HepG2 (cell line): ENCODE measurements around the gene TERB2. TPM values are rescaled to one million over a fixed set of nuclear protein-coding genes. Genes with fewer than 3 reads are reported as not detected.

Experiments used
- ATAC-seq: fragments of 200-7000 bp; cut with Tn5 transposase; 3 replicates; pipeline ENCODE4 v1.9.1; 2020; ENCODE audit warnings: mild to moderate bottlenecking, moderate library complexity
- BruUV-seq: library from RNA; stranded (reverse); fragments of 400-500 nt; replicated peaks from 2 replicates; lab custom pipeline; 2021; lab: Mats Ljungman, UMichigan
- CTCF ChIA-PET: fragments of 300-600 bp; formaldehyde crosslinking; extraction: SDS; loops from one replicate; lab custom pipeline; 2021; ENCODE audit warnings: low total read pairs, inconsistent platforms, low intra/inter-chr PET ratio; lab: Yijun Ruan, JAX
- POLR2A ChIA-PET: fragments of 350-600 bp; sonication (Branson Sonifier 250); formaldehyde crosslinking; loops from one replicate; lab custom pipeline; 2020; ENCODE audit warnings: antibody characterized with exemption, inconsistent platforms; lab: Yijun Ruan, JAX
- DNase-seq: peaks from one replicate; pipeline ENCODE4 v3.0.0-alpha.2; 2015; ENCODE audit warnings: low spot score
- FAIRE-seq: peaks from 3 replicates; lab custom pipeline; 2011; peaks lifted over from hg19 to GRCh38; lab: Jason Lieb, UNC
- H2AFZ ChIP-seq: one replicate; pipeline ENCODE4 v1.6.1; 2011; ENCODE audit warnings: low read length, inconsistent platforms
- H3K27ac ChIP-seq: fragments of 300-600 bp; 3 replicates; pipeline ENCODE4 v1.8.0; 2011; ENCODE audit warnings: mixed run types, mild to moderate bottlenecking, mixed read lengths, low read length, inconsistent platforms; ENCODE audit not compliant: insufficient read depth; ENCODE audit errors: extremely low read length
- H3K27me3 ChIP-seq, 2 experiments: fragments of 200-600 bp in 1 of 2; 2 replicates in 1 of 2; 3 replicates in 1 of 2; pipeline versions ENCODE4 v1.6.0 to v1.8.0; 2011; ENCODE audit warnings: low read length in 2 of 2, mild to moderate bottlenecking in 2 of 2, moderate library complexity in 2 of 2, inconsistent platforms in 1 of 2; ENCODE audit not compliant: insufficient read depth in 2 of 2, control insufficient read depth in 1 of 2
- H3K36me3 ChIP-seq, 2 experiments: fragments of 200-600 bp in 1 of 2; replicated peaks in 1 of 2; 2 replicates in 1 of 2; 3 replicates in 1 of 2; pipeline versions ENCODE4 v1.5.1 to v1.8.0; 2011; ENCODE audit warnings: low read length in 2 of 2, inconsistent platforms in 1 of 2; ENCODE audit not compliant: insufficient read depth in 2 of 2, control insufficient read depth in 1 of 2
- H3K4me1 ChIP-seq: 2 replicates; pipeline ENCODE4 v1.5.1; 2012; ENCODE audit warnings: low read length, inconsistent platforms; ENCODE audit not compliant: insufficient read depth
- H3K4me2 ChIP-seq: 2 replicates; pipeline ENCODE4 v1.6.0; 2011; ENCODE audit warnings: low read depth, low read length, inconsistent platforms
- H3K4me3 ChIP-seq, 3 experiments: fragments of 200-600 bp in 1 of 3; sonication (generic), shearing (Covaris generic) in 1 of 3; replicated peaks in 1 of 3; 2 replicates each; pipeline ENCODE4 v1.5.1; 2011 to 2016; ENCODE audit warnings: low read length in 3 of 3, inconsistent platforms in 2 of 3, low read depth in 2 of 3, mild to moderate bottlenecking in 2 of 3, control low read depth in 1 of 3, mixed read lengths in 1 of 3; ENCODE audit not compliant: insufficient read depth in 1 of 3
- H3K79me2 ChIP-seq: one replicate; pipeline ENCODE4 v1.6.1; 2011; ENCODE audit warnings: low read length, inconsistent platforms; ENCODE audit not compliant: insufficient read depth
- H3K9ac ChIP-seq: 2 replicates; pipeline ENCODE4 v1.6.0; 2011; ENCODE audit warnings: mild to moderate bottlenecking, low read depth, low read length, inconsistent platforms; ENCODE audit not compliant: insufficient read depth
- H3K9me3 ChIP-seq: 2 replicates; pipeline ENCODE4 v1.5.1; 2012; ENCODE audit warnings: mild to moderate bottlenecking, low read length
- H4K20me1 ChIP-seq: 2 replicates; pipeline ENCODE4 v1.6.0; 2011; ENCODE audit warnings: inconsistent platforms, mild to moderate bottlenecking, low read length, moderate library complexity; ENCODE audit not compliant: insufficient read depth
- CEBPG ChIP-seq: IDR thresholded peaks from 2 replicates; pipeline ENCODE4 v1.6.1; 2016
- CEBPZ ChIP-seq: IDR thresholded peaks from 2 replicates; pipeline ENCODE4 v1.6.1; 2012; ENCODE audit warnings: low read length, improper control_type of control experiment
- FOXM1 ChIP-seq: sonication (generic); formaldehyde crosslinking; IDR thresholded peaks from 2 replicates; pipeline ENCODE4 v1.5.0; 2020; ENCODE audit warnings: missing genetic modification reagents
- GFI1 ChIP-seq: sonication (generic); formaldehyde crosslinking; IDR thresholded peaks from 2 replicates; pipeline ENCODE4 v1.5.0; 2020; ENCODE audit warnings: missing genetic modification reagents, mild to moderate bottlenecking, borderline replicate concordance
- HES4 ChIP-seq: sonication (generic); formaldehyde crosslinking; IDR thresholded peaks from 2 replicates; pipeline ENCODE4 v1.9.0; 2021; ENCODE audit warnings: mild to moderate bottlenecking, missing genetic modification reagents, borderline replicate concordance
- JUND ChIP-seq: sonication (generic); formaldehyde crosslinking; IDR thresholded peaks from 2 replicates; pipeline ENCODE4 v1.8.0; 2022; ENCODE audit warnings: mild to moderate bottlenecking, missing genetic modification reagents
- MAZ ChIP-seq, 2 experiments: sonication (generic) in 1 of 2; formaldehyde crosslinking in 1 of 2; IDR thresholded peaks; 2 replicates each; pipeline versions ENCODE4 v1.5.0 to v1.6.1; 2012 to 2020; ENCODE audit warnings: low read depth in 2 of 2, mild to moderate bottlenecking in 2 of 2, borderline replicate concordance in 1 of 2, improper control_type of control experiment in 1 of 2, low read length in 1 of 2, missing genetic modification reagents in 1 of 2, moderate library complexity in 1 of 2
- NAIF1 ChIP-seq: sonication (generic); formaldehyde crosslinking; IDR thresholded peaks from 2 replicates; pipeline ENCODE4 v1.5.0; 2020; ENCODE audit warnings: mild to moderate bottlenecking, missing genetic modification reagents, borderline replicate concordance
- PATZ1 ChIP-seq: sonication (generic); formaldehyde crosslinking; IDR thresholded peaks from 2 replicates; pipeline ENCODE4 v1.4.0; 2020; ENCODE audit warnings: missing genetic modification reagents
- POLR2A ChIP-seq, 2 experiments: IDR thresholded peaks; 2 replicates each; pipeline ENCODE4 v1.6.1; 2011; ENCODE audit warnings: low read depth in 2 of 2, low read length in 2 of 2, mild to moderate bottlenecking in 1 of 2, moderate library complexity in 1 of 2; ENCODE audit not compliant: insufficient read depth in 1 of 2
- PRMT3 ChIP-seq: sonication (generic); formaldehyde crosslinking; IDR thresholded peaks from 2 replicates; pipeline ENCODE4 v1.8.1; 2022; ENCODE audit warnings: low read depth, mild to moderate bottlenecking, moderate library complexity, missing genetic modification reagents, borderline replicate concordance
- SMC3 ChIP-seq: IDR thresholded peaks from 2 replicates; pipeline ENCODE4 v1.6.1; 2011; ENCODE audit warnings: low read length, improper control_type of control experiment
- SOX6 ChIP-seq, 2 experiments: fragments of 450-650 bp in 1 of 2; sonication (generic) in 1 of 2; formaldehyde crosslinking in 1 of 2; IDR thresholded peaks; 2 replicates each; pipeline versions ENCODE4 v1.4.0 to v1.6.1; 2017 to 2020; ENCODE audit warnings: antibody characterized with exemption in 1 of 2, mild to moderate bottlenecking in 1 of 2, missing genetic modification reagents in 1 of 2
- TP53 ChIP-seq: sonication (generic); formaldehyde crosslinking; conservative IDR thresholded peaks from 2 replicates; pipeline ENCODE4 v1.4.0; 2020; ENCODE audit warnings: missing genetic modification reagents
- ZNF34 ChIP-seq: sonication (generic); formaldehyde crosslinking; IDR thresholded peaks from 2 replicates; pipeline ENCODE4 v1.4.0; 2020; ENCODE audit warnings: mild to moderate bottlenecking, missing genetic modification reagents, borderline replicate concordance
- ZNF432 ChIP-seq: sonication (generic); formaldehyde crosslinking; IDR thresholded peaks from 2 replicates; pipeline ENCODE4 v1.5.0; 2020; ENCODE audit warnings: missing genetic modification reagents, mild to moderate bottlenecking, borderline replicate concordance
- WGBS: methylation state at CpG from one replicate; pipeline ENCODE4 v1.1.6; 2017; ENCODE audit warnings: low lambda C conversion rate; 5-methylcytosine and 5-hydroxymethylcytosine counted together
- in situ Hi-C: cut with HindIII; loops from 2 replicates; pipeline ENCODE4 v1.10.0; 2017; ENCODE audit warnings: low pct_unique_long_range_greater_than_20kb; ENCODE audit not compliant: extremely low pct_ligation_motif_present
- intact Hi-C: fragments of 100-400 bp; cut with micrococcal nuclease; formaldehyde crosslinking; loops from one replicate; pipeline ENCODE4 v1.10.0; 2022; ENCODE audit not compliant: unreplicated experiment
- polyA plus RNA-seq, 8 experiments: library from polyadenylated mRNA; depleted of rRNA in 3 of 8; stranded (reverse) in 7 of 8; unstranded in 1 of 8; fragments of >200 nt; fragmentation: Illumina TruSeq in 4 of 8; extraction: Trizol in 4 of 8; gene quantifications; 2 replicates each; pipeline versions ENCODE4 v1.2.1 to v1.2.3, GENCODE V29; 2011 to 2016; ENCODE audit warnings: low read depth in 4 of 8, missing spikeins in 1 of 8, mixed read lengths in 1 of 8; ENCODE audit not compliant: insufficient read depth in 1 of 8
- total RNA-seq, 5 experiments: library from RNA; depleted of rRNA; stranded (reverse); fragments of >200 nt; fragmentation: Illumina TruSeq; extraction: Trizol; gene quantifications; 2 replicates each; pipeline ENCODE4 v1.2.3, GENCODE V29; 2016; ENCODE audit warnings: low read depth in 1 of 5

TERB2 gene
- total and polyA plus RNA-seq, 2 of the 13 experiments (the other 11 are each of a cell fraction or from before 2014, with no cell fraction given): not detected

- H2AFZ ChIP-seq: no peak overlapping the region
- H3K4me3 ChIP-seq: no peak overlapping the region
- H3K9me3 ChIP-seq: no peaks in the 10 kb centered on the region
- DNase-seq: no peak
- ATAC-seq: no peak
- no peak overlapping the region for H3K4me2 ChIP-seq
- intact Hi-C loops: no loop called here
- POLR2A ChIA-PET: no interaction called here
- no peaks in the 10 kb centered on the region for H3K79me2 ChIP-seq
- no peaks in the 10 kb centered on the region for H4K20me1 ChIP-seq
- H3K27ac ChIP-seq: no peak overlapping the region
- H3K36me3 ChIP-seq: no peaks in the 10 kb centered on the region
- H3K9ac ChIP-seq: no peak overlapping the region
- CTCF ChIA-PET: no interaction called here
- peaks cover 0 to 5% of the 10 kb centered on the region in 2 experiments; a peak in 1 of 5 replicates for H3K27me3 ChIP-seq
- 49% methylated on average over 2 of the region's 2 CpGs for WGBS
- no TSS peak for BruUV-seq
- in situ Hi-C loops: loop anchor here (25.0 kb wide), 1 partner anchor 322 kb away; no protein-coding TSS in a partner anchor
- H3K4me1 ChIP-seq: peaks cover 35% of the 10 kb centered on the region
- no peak for FAIRE-seq
- TF ChIP-seq PRMT3 (CRISPR knock-in tag): no peak
- no peak for TF ChIP-seq CEBPG (CRISPR knock-in tag)
- TF ChIP-seq SMC3: no peak
- TF ChIP-seq ZNF432 (CRISPR knock-in tag): no peak
- TF ChIP-seq MAZ (IDR thresholded peaks at IDR 0.05; ENCODE audit: borderline replicate concordance, low read depth, low read length): no peak
- TF ChIP-seq MAZ (CRISPR knock-in tag; IDR thresholded peaks at IDR 0.05; ENCODE audit: low read depth): no peak
- TF ChIP-seq FOXM1 (CRISPR knock-in tag): no peak
- no peak for TF ChIP-seq HES4 (CRISPR knock-in tag)
- TF ChIP-seq ZNF34 (CRISPR knock-in tag): no peak
- TF ChIP-seq PATZ1: no peak
- TF ChIP-seq GFI1 (CRISPR knock-in tag): no peak
- no peak for TF ChIP-seq CEBPZ
- TF ChIP-seq POLR2A (IDR thresholded peaks at IDR 0.05; ENCODE audit: insufficient read depth in 1 of 2, low read depth in 2 of 2, low read length in 2 of 2): no peak
- TF ChIP-seq JUND (CRISPR knock-in tag): no peak
- no peak for TF ChIP-seq SOX6 (IDR thresholded peaks at IDR 0.05)
- TF ChIP-seq SOX6 (CRISPR knock-in tag; IDR thresholded peaks at IDR 0.05): no peak
- TF ChIP-seq TP53 (CRISPR knock-in tag): no peak
- TF ChIP-seq NAIF1 (CRISPR knock-in tag): no peak
These were observed 47.1 kb upstream of the TERB2 start for GRCh38 chr15:44909423-44909822.
